H9 (cell line): ENCODE results near the gene SUFU. TPM values are rescaled to one million over a fixed set of nuclear protein-coding genes. Genes with fewer than 3 reads are reported as not detected.

Experiments used
- DNase-seq: peaks from one replicate; pipeline ENCODE4 v3.0.0-alpha.2; 2017
- H2AFZ ChIP-seq: one replicate; pipeline ENCODE4 v1.6.1; 2013; ENCODE audit warnings: mild to moderate bottlenecking, low read length, control low read depth, moderate library complexity
- H2AK5ac ChIP-seq: 2 replicates; pipeline ENCODE4 v1.6.1; 2013; ENCODE audit warnings: low read length, control low read depth, mixed read lengths; ENCODE audit not compliant: insufficient read length
- H2BK120ac ChIP-seq: one replicate; pipeline ENCODE4 v1.6.1; 2013; ENCODE audit warnings: low read depth, mild to moderate bottlenecking, low read length, control low read depth, inconsistent platforms; ENCODE audit not compliant: poor library complexity, severe bottlenecking
- H2BK12ac ChIP-seq: 2 replicates; pipeline ENCODE4 v1.6.1; 2013; ENCODE audit warnings: low read length, control low read depth, mixed read lengths, low read depth; ENCODE audit not compliant: insufficient read length
- H2BK15ac ChIP-seq: 2 replicates; pipeline ENCODE4 v1.6.1; 2013; ENCODE audit warnings: low read depth, low read length, control low read depth
- H2BK20ac ChIP-seq: one replicate; pipeline ENCODE4 v1.6.1; 2013; ENCODE audit warnings: low read depth, mild to moderate bottlenecking, low read length, control low read depth, inconsistent platforms; ENCODE audit not compliant: poor library complexity, severe bottlenecking
- H2BK5ac ChIP-seq: 2 replicates; pipeline ENCODE4 v1.6.1; 2013; ENCODE audit warnings: low read length, control low read depth, mixed read lengths; ENCODE audit not compliant: insufficient read length
- H3K14ac ChIP-seq: 2 replicates; pipeline ENCODE4 v1.6.1; 2013; ENCODE audit warnings: low read length, control low read depth; ENCODE audit not compliant: insufficient read depth
- H3K18ac ChIP-seq: 2 replicates; pipeline ENCODE4 v1.6.1; 2013; ENCODE audit warnings: low read depth, mild to moderate bottlenecking, mixed read lengths, low read length, control low read depth; ENCODE audit not compliant: insufficient read length
- H3K23ac ChIP-seq: 2 replicates; pipeline ENCODE4 v1.6.1; 2013; ENCODE audit warnings: low read length, control low read depth, mixed read lengths, low read depth; ENCODE audit not compliant: insufficient read length
- H3K23me2 ChIP-seq: 2 replicates; pipeline ENCODE4 v1.6.1; 2013; ENCODE audit warnings: low read depth, mild to moderate bottlenecking, mixed read lengths, low read length, control low read depth; ENCODE audit not compliant: insufficient read length, poor library complexity, severe bottlenecking
- H3K27ac ChIP-seq: 2 replicates; pipeline ENCODE4 v1.5.1; 2013; ENCODE audit warnings: low read length, control low read depth, mixed read lengths, low read depth; ENCODE audit not compliant: insufficient read length
- H3K27me3 ChIP-seq: 2 replicates; pipeline ENCODE4 v1.6.1; 2013; ENCODE audit warnings: low read length, control low read depth, inconsistent platforms; ENCODE audit not compliant: insufficient read depth
- H3K4ac ChIP-seq: 2 replicates; pipeline ENCODE4 v1.6.1; 2013; ENCODE audit warnings: low read depth, mild to moderate bottlenecking, control low read depth, inconsistent platforms, low read length, moderate library complexity
- H3K4me1 ChIP-seq: 2 replicates; pipeline ENCODE4 v1.6.1; 2013; ENCODE audit warnings: low read length, control low read depth, inconsistent platforms; ENCODE audit not compliant: insufficient read depth
- H3K4me2 ChIP-seq: 2 replicates; pipeline ENCODE4 v1.6.1; 2013; ENCODE audit warnings: low read length, control low read depth, mixed read lengths; ENCODE audit not compliant: insufficient read length, insufficient read depth
- H3K56ac ChIP-seq: 2 replicates; pipeline ENCODE4 v1.6.1; 2013; ENCODE audit warnings: low read depth, mild to moderate bottlenecking, mixed read lengths, low read length, control low read depth; ENCODE audit not compliant: insufficient read length
- H3K79me1 ChIP-seq: 2 replicates; pipeline ENCODE4 v1.6.1; 2013; ENCODE audit warnings: low read depth, mild to moderate bottlenecking, moderate library complexity, low read length, control low read depth, inconsistent platforms; ENCODE audit not compliant: insufficient read depth, poor library complexity, severe bottlenecking
- H3K79me2 ChIP-seq: 2 replicates; pipeline ENCODE4 v1.6.1; 2013; ENCODE audit warnings: low read length, control low read depth, inconsistent platforms; ENCODE audit not compliant: insufficient read depth
- H3K9ac ChIP-seq: 2 replicates; pipeline ENCODE4 v1.6.1; 2013; ENCODE audit warnings: low read length, control low read depth, mixed read lengths; ENCODE audit not compliant: insufficient read length; ENCODE audit errors: extremely low read depth
- H3K9me3 ChIP-seq: one replicate; pipeline ENCODE4 v1.6.1; 2013; ENCODE audit warnings: low read depth, low read length, inconsistent platforms; ENCODE audit not compliant: control insufficient read depth
- H3T11ph ChIP-seq: one replicate; pipeline ENCODE4 v1.6.1; 2013; ENCODE audit warnings: mild to moderate bottlenecking, low read length, control low read depth, inconsistent platforms
- H4K20me1 ChIP-seq: one replicate; pipeline ENCODE4 v1.6.1; 2013; ENCODE audit not compliant: control insufficient read depth, insufficient read length, insufficient read depth
- H4K5ac ChIP-seq: 2 replicates; pipeline ENCODE4 v1.6.1; 2013; ENCODE audit warnings: low read depth, mild to moderate bottlenecking, mixed read lengths, low read length, control low read depth; ENCODE audit not compliant: insufficient read length
- H4K8ac ChIP-seq: replicated peaks from 2 replicates; pipeline ENCODE4 v1.6.1; 2013; ENCODE audit warnings: low read length, control low read depth, mixed read lengths, low read depth; ENCODE audit not compliant: insufficient read length
- H4K91ac ChIP-seq: 2 replicates; pipeline ENCODE4 v1.6.1; 2013; ENCODE audit warnings: low read depth, mild to moderate bottlenecking, moderate library complexity, mixed read lengths, low read length, control low read depth; ENCODE audit not compliant: insufficient read length
- H3K27ac Mint-ChIP-seq, 3 experiments: 2 replicates in 2 of 3; 3 replicates in 1 of 3; pipeline ENCODE4 v1.8.0; 2020 to 2021; ENCODE audit warnings: mixed read lengths in 3 of 3, mild to moderate bottlenecking in 1 of 3, moderate library complexity in 1 of 3
- H3K27me3 Mint-ChIP-seq: 2 replicates; pipeline ENCODE4 v1.8.0; 2021; ENCODE audit warnings: low read depth, mild to moderate bottlenecking, moderate library complexity, mixed read lengths
- H3K36me3 Mint-ChIP-seq, 3 experiments: 2 replicates in 2 of 3; 3 replicates in 1 of 3; pipeline ENCODE4 v1.8.0; 2020 to 2021; ENCODE audit warnings: low read depth in 3 of 3, mixed read lengths in 3 of 3; ENCODE audit not compliant: insufficient read depth in 1 of 3
- H3K4me1 Mint-ChIP-seq, 2 experiments: 2 replicates each; pipeline ENCODE4 v1.8.0; 2020; ENCODE audit warnings: mixed read lengths in 2 of 2
- H3K4me3 Mint-ChIP-seq, 2 experiments: 2 replicates in 1 of 2; 3 replicates in 1 of 2; pipeline ENCODE4 v1.8.0; 2020 to 2021; ENCODE audit warnings: mild to moderate bottlenecking in 2 of 2, mixed read lengths in 2 of 2, moderate library complexity in 1 of 2
- H3K9me3 Mint-ChIP-seq, 2 experiments: 2 replicates in 1 of 2; 3 replicates in 1 of 2; pipeline ENCODE4 v1.8.0; 2020; ENCODE audit warnings: mild to moderate bottlenecking in 2 of 2, mixed read lengths in 2 of 2, moderate library complexity in 1 of 2
- WGBS: extraction: QIAGEN DNeasy Blood & Tissue Kit; methylation state at CpG from one replicate; pipeline ENCODE4 v1.1.7; 2013; ENCODE audit warnings: missing lambda C conversion rate, low lambda C conversion rate, mixed read lengths; ENCODE audit not compliant: insufficient read length; ENCODE audit errors: extremely low coverage; 5-methylcytosine and 5-hydroxymethylcytosine counted together
- total RNA-seq: library from RNA; stranded (reverse); gene quantifications from 2 replicates; pipeline ENCODE4 v1.2.1, GENCODE V29; 2021
- TF ChIP-seq, protein P1 (sequence below): fragments of 200-600 bp; sonication (generic); conservative IDR thresholded peaks from 3 replicates; pipeline ENCODE4 v1.8.0; 2021; ENCODE audit warnings: antibody characterized with exemption, mild to moderate bottlenecking

Gene SUFU
- total RNA-seq, 1 experiment from 2014 or later, result 9.5 TPM

DNA sequence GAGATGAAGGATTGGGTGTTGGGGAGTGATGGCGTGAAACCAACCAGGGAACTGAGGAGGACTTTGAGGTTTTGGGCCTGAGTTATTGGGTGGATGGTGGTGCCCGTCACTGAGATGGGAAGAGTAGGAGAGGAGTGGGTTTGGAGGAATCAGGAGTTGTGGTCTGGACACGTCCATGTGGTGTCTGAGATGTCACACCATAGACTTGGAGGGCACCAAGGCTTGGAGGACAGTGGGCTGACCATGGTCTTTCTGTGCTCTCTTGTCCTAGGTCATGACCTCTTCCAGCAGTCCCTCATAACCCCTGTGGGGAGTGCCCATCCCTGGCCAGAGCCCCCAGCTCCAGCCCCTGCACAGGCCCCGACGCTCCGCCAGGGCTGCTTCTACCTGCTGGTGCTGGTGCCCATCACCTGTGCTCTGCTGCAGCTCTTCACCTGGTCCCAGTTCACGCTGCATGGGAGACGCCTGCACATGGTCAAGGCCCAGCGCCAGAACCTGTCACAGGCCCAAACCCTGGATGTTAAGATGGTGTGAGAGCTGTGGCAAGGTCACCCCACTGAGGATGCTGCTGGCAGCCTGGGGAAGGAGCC lies 28.2 kb upstream of the SUFU start:
- Histone ChIP-seq H4K91ac (no peak overlapping the region), H3T11ph (no peak overlapping the region), H3K4me1 (no peaks in the 10 kb centered on the region), H3K9ac (no peak overlapping the region), H3K79me1 (no peaks in the 10 kb centered on the region), H2BK120ac (no peak overlapping the region), H3K27ac (no peak overlapping the region), H4K20me1 (no peaks in the 10 kb centered on the region), H3K27me3 (no peaks in the 10 kb centered on the region), H3K18ac (no peak overlapping the region), H3K4me2 (no peak overlapping the region), H3K56ac (no peak overlapping the region), H2BK5ac (no peak overlapping the region), H3K9me3 (no peaks in the 10 kb centered on the region), H3K23ac (no peak overlapping the region), H2AK5ac (no peak overlapping the region), H3K14ac (no peak overlapping the region), H2AFZ (no peak overlapping the region), H3K4ac (no peak overlapping the region), H2BK12ac (no peak overlapping the region), H2BK15ac (no peak overlapping the region), H3K23me2 (no peaks in the 10 kb centered on the region), H4K5ac (no peak overlapping the region), H3K79me2 (no peaks in the 10 kb centered on the region), H4K8ac (no peak overlapping the region), H2BK20ac (no peak overlapping the region)
- Mint-ChIP-seq H3K27me3 (no peaks in the 10 kb centered on the region; the same call in none of the 2 replicates), H3K9me3 (no peaks in the 10 kb centered on the region), H3K36me3 (peaks cover 11 to 31% (median 29%) of the 10 kb centered on the region in 3 experiments; a peak in 6 of 7 replicates), H3K27ac (peak overlapping the region in 1 of 3 experiments; percentile 70; a peak in 2 of 7 replicates), H3K4me1 (no peaks in the 10 kb centered on the region), H3K4me3 (no peak overlapping the region)
- TF ChIP-seq, protein P1, sequence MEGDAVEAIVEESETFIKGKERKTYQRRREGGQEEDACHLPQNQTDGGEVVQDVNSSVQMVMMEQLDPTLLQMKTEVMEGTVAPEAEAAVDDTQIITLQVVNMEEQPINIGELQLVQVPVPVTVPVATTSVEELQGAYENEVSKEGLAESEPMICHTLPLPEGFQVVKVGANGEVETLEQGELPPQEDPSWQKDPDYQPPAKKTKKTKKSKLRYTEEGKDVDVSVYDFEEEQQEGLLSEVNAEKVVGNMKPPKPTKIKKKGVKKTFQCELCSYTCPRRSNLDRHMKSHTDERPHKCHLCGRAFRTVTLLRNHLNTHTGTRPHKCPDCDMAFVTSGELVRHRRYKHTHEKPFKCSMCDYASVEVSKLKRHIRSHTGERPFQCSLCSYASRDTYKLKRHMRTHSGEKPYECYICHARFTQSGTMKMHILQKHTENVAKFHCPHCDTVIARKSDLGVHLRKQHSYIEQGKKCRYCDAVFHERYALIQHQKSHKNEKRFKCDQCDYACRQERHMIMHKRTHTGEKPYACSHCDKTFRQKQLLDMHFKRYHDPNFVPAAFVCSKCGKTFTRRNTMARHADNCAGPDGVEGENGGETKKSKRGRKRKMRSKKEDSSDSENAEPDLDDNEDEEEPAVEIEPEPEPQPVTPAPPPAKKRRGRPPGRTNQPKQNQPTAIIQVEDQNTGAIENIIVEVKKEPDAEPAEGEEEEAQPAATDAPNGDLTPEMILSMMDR, result no peak
- WGBS, result no CpG with 5 or more reads among the region's 9 CpGs
- DNase-seq, result no peak
